ENCODE measurements around the gene MLC1. TPM values are rescaled to one million over a fixed set of nuclear protein-coding genes. Genes with fewer than 3 reads are reported as not detected.
A peak's percentile ranks its signal among the peaks of the same experiment; 100 is the strongest.

Gene MLC1
- polyA plus RNA-seq, 1 donor (not counting 4 experiments of a cell fraction or from before 2014, with no cell fraction given): not detected

DNA sequence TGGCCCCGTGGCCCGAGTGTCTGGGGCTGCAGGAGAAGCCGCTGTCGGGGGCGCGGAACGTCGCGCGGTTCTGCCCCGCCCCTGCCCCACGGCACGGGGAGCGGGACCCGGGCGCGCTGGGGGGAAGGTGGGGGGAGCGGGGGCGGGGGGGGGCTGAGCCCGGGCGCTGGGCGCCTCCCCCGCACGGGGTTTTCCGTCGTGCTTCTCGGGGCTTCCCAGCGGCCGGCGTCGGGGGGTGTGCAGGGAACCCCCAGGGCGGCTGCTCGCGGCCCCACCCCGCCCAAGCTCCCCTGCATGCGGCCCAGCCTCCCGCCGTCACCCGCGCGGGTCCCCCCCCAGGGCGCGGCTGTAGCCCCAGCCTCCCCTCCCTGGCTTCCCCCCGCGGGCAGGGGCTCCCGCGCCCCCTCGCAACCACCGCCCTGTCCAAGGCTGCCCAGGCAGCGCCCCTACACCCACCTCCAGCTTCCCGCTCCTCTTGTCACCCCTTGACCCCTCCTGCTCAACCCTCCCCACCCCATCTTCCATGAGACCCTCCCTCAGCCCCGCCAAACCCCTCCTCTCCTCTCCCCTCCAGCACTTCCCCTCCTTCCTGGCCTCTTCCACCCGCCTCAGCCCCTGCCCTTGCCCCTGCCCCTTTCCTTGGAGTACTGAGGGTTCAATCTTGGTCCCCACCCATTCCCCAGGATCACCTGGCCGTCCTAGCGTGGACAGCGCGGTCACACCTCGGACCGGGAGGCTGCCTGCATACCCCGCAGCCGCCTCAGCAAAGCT lies 74.4 kb downstream of the MLC1 start:
- no peak overlapping the region for H3K27ac ChIP-seq (ENCODE audit: control insufficient read depth, insufficient read depth, low read length)
- DNase-seq (ENCODE audit: low read depth, low spot score) (no peak), FAIRE-seq (no peak)
- no peaks in the 10 kb centered on the region for H4K20me1 ChIP-seq (ENCODE audit: control insufficient read depth, extremely low read depth, insufficient read depth, low read length)
- TF ChIP-seq, protein P1, sequence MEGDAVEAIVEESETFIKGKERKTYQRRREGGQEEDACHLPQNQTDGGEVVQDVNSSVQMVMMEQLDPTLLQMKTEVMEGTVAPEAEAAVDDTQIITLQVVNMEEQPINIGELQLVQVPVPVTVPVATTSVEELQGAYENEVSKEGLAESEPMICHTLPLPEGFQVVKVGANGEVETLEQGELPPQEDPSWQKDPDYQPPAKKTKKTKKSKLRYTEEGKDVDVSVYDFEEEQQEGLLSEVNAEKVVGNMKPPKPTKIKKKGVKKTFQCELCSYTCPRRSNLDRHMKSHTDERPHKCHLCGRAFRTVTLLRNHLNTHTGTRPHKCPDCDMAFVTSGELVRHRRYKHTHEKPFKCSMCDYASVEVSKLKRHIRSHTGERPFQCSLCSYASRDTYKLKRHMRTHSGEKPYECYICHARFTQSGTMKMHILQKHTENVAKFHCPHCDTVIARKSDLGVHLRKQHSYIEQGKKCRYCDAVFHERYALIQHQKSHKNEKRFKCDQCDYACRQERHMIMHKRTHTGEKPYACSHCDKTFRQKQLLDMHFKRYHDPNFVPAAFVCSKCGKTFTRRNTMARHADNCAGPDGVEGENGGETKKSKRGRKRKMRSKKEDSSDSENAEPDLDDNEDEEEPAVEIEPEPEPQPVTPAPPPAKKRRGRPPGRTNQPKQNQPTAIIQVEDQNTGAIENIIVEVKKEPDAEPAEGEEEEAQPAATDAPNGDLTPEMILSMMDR (optimal IDR thresholded peaks at IDR 0.05 in 1 of 3, IDR thresholded peaks at IDR 0.05 in 1 of 3, conservative IDR thresholded peaks at IDR 0.05 in 1 of 3; ENCODE audit: extremely low read depth in 1 of 3, insufficient read depth in 2 of 3, low read length in 3 of 3): no peak
- peak; percentile 83 for TF ChIP-seq EZH2 (IDR thresholded peaks at IDR 0.05; ENCODE audit: low read length)
- H3K9me3 ChIP-seq (ENCODE audit: control insufficient read depth, low read depth, low read length): no peaks in the 10 kb centered on the region
- H3K27me3 ChIP-seq (ENCODE audit: control insufficient read depth, extremely low read depth, insufficient read depth, low read length): peaks cover 55% of the 10 kb centered on the region
- H3K4me2 ChIP-seq (ENCODE audit: control insufficient read depth, extremely low read depth, insufficient read depth, low read depth, low read length): no peak overlapping the region
- dilution Hi-C loops (cut with MboI; ENCODE audit: extremely low pct_ligation_motif_present, low sequenced_read_pairs): no loop called here
- H3K9ac ChIP-seq (ENCODE audit: control insufficient read depth, extremely low read depth, insufficient read depth, low read length): no peak overlapping the region
- H3K79me2 ChIP-seq (ENCODE audit: control insufficient read depth, insufficient read depth, low read length): no peaks in the 10 kb centered on the region
- H3K4me1 ChIP-seq (ENCODE audit: control insufficient read depth, extremely low read depth, insufficient read depth, low read length): no peaks in the 10 kb centered on the region
- H3K9me1 ChIP-seq (ENCODE audit: control insufficient read depth, extremely low read depth, insufficient read depth, low read length): no peaks in the 10 kb centered on the region
- no peak overlapping the region for H2AFZ ChIP-seq (ENCODE audit: control insufficient read depth, low read length)
- H3K4me3 ChIP-seq (ENCODE audit: control insufficient read depth in 2 of 3, extremely low read depth in 1 of 3, insufficient read depth in 2 of 3, low read depth in 1 of 3, low read length in 3 of 3): no peak overlapping the region
- no peaks in the 10 kb centered on the region for H3K36me3 ChIP-seq (ENCODE audit: control insufficient read depth in 2 of 2, extremely low read depth in 1 of 2, insufficient read depth in 2 of 2, low read length in 2 of 2)

DNA sequence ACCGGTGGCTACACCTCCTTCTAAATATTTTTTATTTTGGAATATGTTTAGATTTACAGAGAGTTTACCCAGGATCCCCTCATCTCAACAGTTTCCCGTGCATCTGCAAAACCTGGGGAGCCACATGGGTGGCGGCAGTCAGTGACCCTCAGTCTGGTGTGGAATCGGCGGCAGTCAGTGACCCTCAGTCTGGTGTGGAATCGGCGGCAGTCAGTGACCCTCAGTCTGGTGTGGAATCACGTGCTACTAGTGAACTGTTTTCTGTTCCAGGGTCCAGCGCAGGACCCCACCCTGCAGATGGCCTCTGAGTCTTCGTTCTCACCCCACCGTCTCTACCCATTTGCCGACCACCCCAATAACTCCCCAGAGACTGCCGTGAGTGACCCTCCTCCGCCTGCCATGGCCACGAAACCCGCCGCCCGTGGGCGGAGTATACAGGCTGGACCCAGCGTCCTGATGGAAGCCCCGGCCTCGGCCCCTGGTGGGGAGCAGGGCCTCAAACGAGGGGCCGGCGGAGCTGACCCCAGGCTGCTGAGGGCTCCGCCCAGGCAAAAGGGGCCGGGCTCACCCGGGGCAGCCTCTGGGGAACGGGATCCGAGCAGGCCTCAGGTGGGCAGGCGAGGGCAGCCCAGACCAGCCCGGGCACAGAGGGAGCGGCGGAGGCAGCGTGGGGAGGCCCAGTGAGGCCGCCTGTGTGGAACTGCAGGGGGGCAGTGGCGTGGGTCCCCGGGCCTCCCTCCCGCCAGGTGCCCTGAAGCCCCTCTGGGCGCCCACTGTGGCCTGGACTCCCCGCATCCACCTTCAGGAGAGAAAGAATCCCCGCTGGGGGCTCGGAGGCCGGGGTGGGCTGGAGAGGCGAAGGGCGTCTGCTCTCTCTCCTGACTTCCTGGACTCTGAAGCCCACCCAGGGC lies 75.2 kb downstream of the MLC1 start:
- FAIRE-seq: peak; percentile 84

More for the DNA sequence above, 75.2 kb downstream of the MLC1 start:
- H3K9me3 ChIP-seq (ENCODE audit: control insufficient read depth, low read depth, low read length): no peaks in the 10 kb centered on the region
- no peak overlapping the region for H3K9ac ChIP-seq (ENCODE audit: control insufficient read depth, extremely low read depth, insufficient read depth, low read length)
- H3K4me3 ChIP-seq (ENCODE audit: control insufficient read depth in 2 of 3, extremely low read depth in 1 of 3, insufficient read depth in 2 of 3, low read depth in 1 of 3, low read length in 3 of 3): no peak overlapping the region
- H3K36me3 ChIP-seq (ENCODE audit: control insufficient read depth in 2 of 2, extremely low read depth in 1 of 2, insufficient read depth in 2 of 2, low read length in 2 of 2): no peaks in the 10 kb centered on the region
- DNase-seq (ENCODE audit: low read depth, low spot score): no peak
- H2AFZ ChIP-seq (ENCODE audit: control insufficient read depth, low read length): no peak overlapping the region
- no peaks in the 10 kb centered on the region for H3K79me2 ChIP-seq (ENCODE audit: control insufficient read depth, insufficient read depth, low read length)
- H3K27me3 ChIP-seq (ENCODE audit: control insufficient read depth, extremely low read depth, insufficient read depth, low read length): peaks cover 54% of the 10 kb centered on the region
- H3K9me1 ChIP-seq (ENCODE audit: control insufficient read depth, extremely low read depth, insufficient read depth, low read length): no peaks in the 10 kb centered on the region
- H3K27ac ChIP-seq (ENCODE audit: control insufficient read depth, insufficient read depth, low read length): no peak overlapping the region
- H4K20me1 ChIP-seq (ENCODE audit: control insufficient read depth, extremely low read depth, insufficient read depth, low read length): no peaks in the 10 kb centered on the region
- H3K4me2 ChIP-seq (ENCODE audit: control insufficient read depth, extremely low read depth, insufficient read depth, low read depth, low read length): no peak overlapping the region
- TF ChIP-seq, protein P1 (optimal IDR thresholded peaks at IDR 0.05 in 1 of 3, IDR thresholded peaks at IDR 0.05 in 1 of 3, conservative IDR thresholded peaks at IDR 0.05 in 1 of 3; ENCODE audit: extremely low read depth in 1 of 3, insufficient read depth in 2 of 3, low read length in 3 of 3): no peak
- TF ChIP-seq EZH2 (IDR thresholded peaks at IDR 0.05; ENCODE audit: low read length): peak; percentile 45
- dilution Hi-C loops (cut with MboI; ENCODE audit: extremely low pct_ligation_motif_present, low sequenced_read_pairs): no loop called here
- H3K4me1 ChIP-seq (ENCODE audit: control insufficient read depth, extremely low read depth, insufficient read depth, low read length): no peaks in the 10 kb centered on the region

Other genes with a start within 250 kb of the MLC1 start
- 4.9 to 8.0 TPM (median 7.1 TPM) in 3 replicates for gene ZBED4, start 231.6 kb downstream of the MLC1 start, polyA plus RNA-seq
- 6.3 to 9.0 TPM (median 7.1 TPM) in 3 replicates for gene ALG12, start 167.0 kb downstream of the MLC1 start, polyA plus RNA-seq
- gene CRELD2, start 166.8 kb downstream of the MLC1 start, polyA plus RNA-seq: 26.0 to 51.4 TPM (median 33.5 TPM) in 3 replicates
- 3.4 to 6.5 TPM (median 4.8 TPM) in 3 replicates for gene PIM3, start 124.7 kb downstream of the MLC1 start, polyA plus RNA-seq
- gene IL17REL, start 72.7 kb downstream of the MLC1 start, polyA plus RNA-seq: not detected in 3 replicates
- not detected in 3 replicates for gene TTLL8, start 27.1 kb downstream of the MLC1 start, polyA plus RNA-seq
- not detected in 3 replicates for gene MOV10L1, start 4.6 kb upstream of the MLC1 start, polyA plus RNA-seq
- gene PANX2, start 85.3 kb upstream of the MLC1 start, polyA plus RNA-seq: 0.22 to 0.68 TPM (median 0.32 TPM) in 3 replicates
- gene TRABD, start 100.5 kb upstream of the MLC1 start, polyA plus RNA-seq: 22.7 to 38.0 TPM (median 31.7 TPM) in 3 replicates
- gene SELENOO, start 115.6 kb upstream of the MLC1 start, polyA plus RNA-seq: 14.4 to 32.1 TPM (median 22.0 TPM) in 3 replicates
- 10.1 to 19.0 TPM (median 11.6 TPM) in 3 replicates for gene TUBGCP6, start 159.6 kb upstream of the MLC1 start, polyA plus RNA-seq
- 4.7 to 12.4 TPM (median 8.2 TPM) in 3 replicates for gene HDAC10, start 165.8 kb upstream of the MLC1 start, polyA plus RNA-seq
- gene MAPK12, start 176.3 kb upstream of the MLC1 start, polyA plus RNA-seq: 10.1 to 17.9 TPM (median 11.1 TPM) in 3 replicates
- gene MAPK11, start 185.0 kb upstream of the MLC1 start, polyA plus RNA-seq: 3.4 to 12.6 TPM (median 4.6 TPM) in 3 replicates
- gene PLXNB2, start 222.2 kb upstream of the MLC1 start, polyA plus RNA-seq: 44.3 to 90.3 TPM (median 66.2 TPM) in 3 replicates
- 0.94 to 3.1 TPM (median 1.4 TPM) in 3 replicates for gene DENND6B, start 241.6 kb upstream of the MLC1 start, polyA plus RNA-seq